ENCODE measurements around the gene TRIM56.
"Not testable (repeated sequence)": the region's sequence is repeated elsewhere in the genome, so short reads cannot be mapped to it uniquely, and the experiment has no call there.

The TRIM56 gene

GRCh38 chr7:101089876-101090275, 4.6 kb downstream of the TRIM56 start:
- DNase-seq (ENCODE audit: low read depth), result no peak

GRCh38 chr7:101092266-101092905, 7.1 kb downstream of the TRIM56 start:
- DNase-seq (ENCODE audit: low read depth); H3K4me3 ChIP-seq (ENCODE audit: low read depth, low read length): not testable (repeated sequence)

More at GRCh38 chr7:101089876-101090275, 4.6 kb downstream of the TRIM56 start:
- TF ChIP-seq, protein P1, sequence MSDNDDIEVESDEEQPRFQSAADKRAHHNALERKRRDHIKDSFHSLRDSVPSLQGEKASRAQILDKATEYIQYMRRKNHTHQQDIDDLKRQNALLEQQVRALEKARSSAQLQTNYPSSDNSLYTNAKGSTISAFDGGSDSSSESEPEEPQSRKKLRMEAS (IDR thresholded peaks at IDR 0.05; ENCODE audit: low read depth, low read length), result no peak
- TF ChIP-seq, protein P2, sequence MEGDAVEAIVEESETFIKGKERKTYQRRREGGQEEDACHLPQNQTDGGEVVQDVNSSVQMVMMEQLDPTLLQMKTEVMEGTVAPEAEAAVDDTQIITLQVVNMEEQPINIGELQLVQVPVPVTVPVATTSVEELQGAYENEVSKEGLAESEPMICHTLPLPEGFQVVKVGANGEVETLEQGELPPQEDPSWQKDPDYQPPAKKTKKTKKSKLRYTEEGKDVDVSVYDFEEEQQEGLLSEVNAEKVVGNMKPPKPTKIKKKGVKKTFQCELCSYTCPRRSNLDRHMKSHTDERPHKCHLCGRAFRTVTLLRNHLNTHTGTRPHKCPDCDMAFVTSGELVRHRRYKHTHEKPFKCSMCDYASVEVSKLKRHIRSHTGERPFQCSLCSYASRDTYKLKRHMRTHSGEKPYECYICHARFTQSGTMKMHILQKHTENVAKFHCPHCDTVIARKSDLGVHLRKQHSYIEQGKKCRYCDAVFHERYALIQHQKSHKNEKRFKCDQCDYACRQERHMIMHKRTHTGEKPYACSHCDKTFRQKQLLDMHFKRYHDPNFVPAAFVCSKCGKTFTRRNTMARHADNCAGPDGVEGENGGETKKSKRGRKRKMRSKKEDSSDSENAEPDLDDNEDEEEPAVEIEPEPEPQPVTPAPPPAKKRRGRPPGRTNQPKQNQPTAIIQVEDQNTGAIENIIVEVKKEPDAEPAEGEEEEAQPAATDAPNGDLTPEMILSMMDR (IDR thresholded peaks at IDR 0.05; ENCODE audit: low read depth, low read length), result no peak
- TF ChIP-seq MYC (IDR thresholded peaks at IDR 0.05; ENCODE audit: low read depth, low read length), result no peak
- no peak for TF ChIP-seq POLR2A (IDR thresholded peaks at IDR 0.05; ENCODE audit: extremely low read depth, insufficient read length)
- H3K4me3 ChIP-seq (ENCODE audit: low read depth, low read length), result no peak overlapping the region

DNA sequence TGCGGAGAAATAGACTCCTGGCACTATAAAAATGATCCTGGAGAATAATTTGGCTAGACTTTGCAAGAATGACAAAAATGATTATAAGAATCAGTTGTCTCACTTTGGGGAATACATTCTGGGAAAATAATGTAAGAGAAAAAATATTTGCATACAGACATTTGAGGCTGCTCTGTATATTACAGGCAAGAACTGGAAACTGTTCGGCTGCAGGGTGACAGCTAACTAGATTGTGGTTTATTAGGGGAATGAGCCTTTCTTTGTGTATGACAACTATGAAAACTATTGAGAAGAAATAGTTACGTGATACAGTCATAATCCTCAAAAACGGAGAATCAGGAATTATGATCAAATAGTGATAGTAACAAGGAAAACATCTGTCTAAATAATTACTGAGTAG, 8.6 kb downstream of the TRIM56 start:
- no peak overlapping the region for H3K4me3 ChIP-seq (ENCODE audit: low read depth, low read length)
- no peak for DNase-seq (ENCODE audit: low read depth)
- TF ChIP-seq, protein P2 (IDR thresholded peaks at IDR 0.05; ENCODE audit: low read depth, low read length), result no peak
- no peak for TF ChIP-seq POLR2A (IDR thresholded peaks at IDR 0.05; ENCODE audit: extremely low read depth, insufficient read length)
- TF ChIP-seq, protein P1 (IDR thresholded peaks at IDR 0.05; ENCODE audit: low read depth, low read length), result no peak
- TF ChIP-seq MYC (IDR thresholded peaks at IDR 0.05; ENCODE audit: low read depth, low read length), result no peak

DNA sequence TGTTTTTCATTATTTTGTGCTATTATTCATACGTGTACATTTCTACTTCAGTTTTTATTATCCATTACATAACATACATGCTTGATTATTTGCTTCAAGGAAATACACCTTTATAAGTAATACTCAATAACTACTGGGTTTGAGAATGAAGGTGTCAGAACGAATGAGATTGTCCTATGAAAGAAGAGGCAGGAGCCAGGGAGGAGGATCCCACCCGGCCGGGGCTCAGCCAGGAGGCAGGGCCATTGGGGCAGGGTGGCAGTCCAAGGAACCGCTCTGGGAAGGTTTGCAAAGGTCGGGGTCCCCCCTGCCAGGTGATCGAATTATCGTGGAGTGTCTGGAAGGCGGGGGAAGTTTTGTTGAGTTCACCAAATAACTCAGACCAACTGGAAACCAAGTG, 9.1 kb downstream of the TRIM56 start:
- TF ChIP-seq, protein P2 (IDR thresholded peaks at IDR 0.05; ENCODE audit: low read depth, low read length), result no peak
- TF ChIP-seq, protein P1 (IDR thresholded peaks at IDR 0.05; ENCODE audit: low read depth, low read length), result no peak
- TF ChIP-seq POLR2A (IDR thresholded peaks at IDR 0.05; ENCODE audit: extremely low read depth, insufficient read length) (no peak), MYC (IDR thresholded peaks at IDR 0.05; ENCODE audit: low read depth, low read length) (no peak)
- no peak overlapping the region for H3K4me3 ChIP-seq (ENCODE audit: low read depth, low read length)
- no peak for DNase-seq (ENCODE audit: low read depth)

DNA sequence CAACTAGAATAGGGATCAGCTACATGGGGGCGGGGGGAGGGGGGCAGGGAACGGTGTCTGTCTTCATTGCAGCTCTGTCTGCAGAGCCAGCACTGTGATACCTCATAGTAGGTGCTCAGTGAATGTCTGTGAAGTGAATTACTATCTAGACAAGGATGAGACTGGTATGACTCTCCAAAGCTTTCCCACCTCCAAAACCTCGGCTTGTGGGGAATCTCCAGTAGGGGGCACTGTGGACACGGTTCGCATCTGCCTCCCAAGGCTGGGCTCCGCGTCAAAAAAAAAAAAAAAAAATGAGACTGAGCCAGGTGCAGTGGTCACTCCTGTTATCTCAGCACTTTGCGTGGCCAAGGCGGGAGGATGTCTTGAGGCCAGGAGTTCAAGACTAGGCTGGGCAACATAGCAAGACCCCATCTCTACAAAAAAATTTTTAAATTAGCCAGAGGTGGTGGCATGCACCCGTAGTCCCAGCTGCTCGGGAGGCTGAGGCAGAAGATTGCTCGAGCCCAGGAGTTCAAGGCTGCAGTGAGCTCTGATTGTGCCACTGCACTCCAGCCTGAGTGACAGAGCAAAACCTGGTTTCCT, 9.6 kb downstream of the TRIM56 start:
- DNase-seq (ENCODE audit: low read depth), result peak; percentile 77
- TF ChIP-seq, protein P2 (IDR thresholded peaks at IDR 0.05; ENCODE audit: low read depth, low read length), result peak; percentile 93
- TF ChIP-seq MYC (IDR thresholded peaks at IDR 0.05; ENCODE audit: low read depth, low read length) (0 out of 2 replicates have a peak, but pooled peaks have one; percentile 5), POLR2A (IDR thresholded peaks at IDR 0.05; ENCODE audit: extremely low read depth, insufficient read length) (no peak)
- no peak overlapping the region for H3K4me3 ChIP-seq (ENCODE audit: low read depth, low read length)

GRCh38 chr7:101096331-101096956, 11.2 kb downstream of the TRIM56 start:
- no peak for DNase-seq (ENCODE audit: low read depth)
- TF ChIP-seq, protein P2 (IDR thresholded peaks at IDR 0.05; ENCODE audit: low read depth, low read length), result no peak
- TF ChIP-seq POLR2A (IDR thresholded peaks at IDR 0.05; ENCODE audit: extremely low read depth, insufficient read length) (no peak), MYC (IDR thresholded peaks at IDR 0.05; ENCODE audit: low read depth, low read length) (no peak)
- TF ChIP-seq, protein P1 (IDR thresholded peaks at IDR 0.05; ENCODE audit: low read depth, low read length), result no peak
- H3K4me3 ChIP-seq (ENCODE audit: low read depth, low read length), result no peak overlapping the region
